Stimulated activated CD4-positive, alpha-beta T cell treated with anti-CD3 and anti-CD28 coated beads, Interleukin-4, amount 100 ng/mL, for 48 hours (primary cell): Measurements from ENCODE around the gene BCL2L12.
A peak's percentile ranks its signal among the peaks of the same experiment; 100 is the strongest.

ENCODE experiments used
- DNase-seq, 2 donors: peaks; one replicate each; pipeline ENCODE4 v3.0.0-alpha.2; 2020; ENCODE audit warnings: low read depth in 2 of 2

Gene BCL2L12

GRCh38 chr19:49663224-49663623, 2.5 kb upstream of the BCL2L12 start:
- DNase-seq, result no peak

- peak; percentile 92 to 97 for DNase-seq
These were observed 1.3 kb upstream of the BCL2L12 start for GRCh38 chr19:49664171-49665035.

- DNase-seq, result no peak
These were observed 740 bp upstream of the BCL2L12 start for GRCh38 chr19:49665036-49665350.

GRCh38 chr19:49666120-49666444, 349 bp downstream of the BCL2L12 start:
- DNase-seq, result no peak

GRCh38 chr19:49667473-49667872, 1.7 kb downstream of the BCL2L12 start:
- no peak for DNase-seq

- no peak for DNase-seq
These were observed 3.8 kb downstream of the BCL2L12 start for GRCh38 chr19:49669516-49669915.

- DNase-seq, result peak; percentile 65 to 71
These were observed 6.6 kb downstream of the BCL2L12 start for GRCh38 chr19:49672131-49672919.

GRCh38 chr19:49676136-49676783, 10.5 kb downstream of the BCL2L12 start:
- DNase-seq, result peak; percentile 61 to 62

GRCh38 chr19:49676784-49677230, 11.1 kb downstream of the BCL2L12 start:
- DNase-seq, result peak; percentile 96 to 99

GRCh38 chr19:49677231-49677900, 11.6 kb downstream of the BCL2L12 start, which contains the start of gene PRMT1:
Gene PRMT1, plus strand, starts transcription at chr19:49677271. Its CDS starts 10 bp downstream, at chr19:49677281.
- DNase-seq, result no peak

- DNase-seq, result peak; percentile 77 to 84
These were observed 12.4 kb downstream of the BCL2L12 start for GRCh38 chr19:49677901-49678674.

GRCh38 chr19:49678985-49679770, 13.4 kb downstream of the BCL2L12 start:
- DNase-seq, result no peak

GRCh38 chr19:49679771-49680413, 14.2 kb downstream of the BCL2L12 start:
- DNase-seq, result no peak

- DNase-seq, result peak; percentile 93 to 98
These were observed 15.0 kb downstream of the BCL2L12 start for GRCh38 chr19:49680421-49681351.

GRCh38 chr19:49681830-49682229, 16.1 kb downstream of the BCL2L12 start:
- DNase-seq, result no peak

GRCh38 chr19:49682274-49682673, 16.5 kb downstream of the BCL2L12 start:
- DNase-seq, result no peak

- DNase-seq, result no peak
These were observed 18.1 kb downstream of the BCL2L12 start for GRCh38 chr19:49683814-49684250.

GRCh38 chr19:49684251-49684982, 18.7 kb downstream of the BCL2L12 start:
- no peak for DNase-seq
